ENCODE data around the gene SUN3. TPM values are rescaled to one million over a fixed set of nuclear protein-coding genes. Genes with fewer than 3 reads are reported as not detected.

SUN3 gene
- total and polyA plus RNA-seq, 10 of the 15 experiments (the other 5 are each of a cell fraction or from before 2014, with no cell fraction given), result 0.29 to 0.48 TPM; not detected in 8

GRCh38 chr7:47991741-47992311 lies 37.1 kb downstream of the SUN3 start (continued):
- TF ChIP-seq REST (IDR thresholded peaks at IDR 0.05; ENCODE audit: low read depth, low read length) (no peak), FOXK2 (IDR thresholded peaks at IDR 0.05) (no peak), ZNF274 (IDR thresholded peaks at IDR 0.05; ENCODE audit: insufficient read depth, insufficient read length) (no peak), ZNF24 (IDR thresholded peaks at IDR 0.05) (0 out of 2 replicates have a peak, but pooled peaks have one; percentile 12), GABPA (IDR thresholded peaks at IDR 0.05; ENCODE audit: low read depth) (0 out of 2 replicates have a peak, but pooled peaks have one; percentile 17), TCF12 (IDR thresholded peaks at IDR 0.05; ENCODE audit: low read depth, low read length) (peak; percentile 53; the same call in 1 of the 2 replicates), TARDBP (IDR thresholded peaks at IDR 0.05; ENCODE audit: borderline replicate concordance) (no peak), MEF2A (IDR thresholded peaks at IDR 0.05; ENCODE audit: insufficient read depth, low read depth, low read length) (no peak), PBX3 (IDR thresholded peaks at IDR 0.05; ENCODE audit: insufficient replicate concordance, low read depth, low read length) (no peak), HCFC1 (IDR thresholded peaks at IDR 0.05; ENCODE audit: low read length) (no peak), ATF7 (IDR thresholded peaks at IDR 0.05; ENCODE audit: low read depth) (peak; percentile 48; the same call in 1 of the 2 replicates), RELB (IDR thresholded peaks at IDR 0.05; ENCODE audit: low read depth) (peak; percentile 44; the same call in 1 of the 2 replicates)

Measured in GM12878 (cell line).